Neural crest cell (in vitro differentiated cells): ENCODE data around the gene PRKCI. TPM values are rescaled to one million over a fixed set of nuclear protein-coding genes. Genes with fewer than 3 reads are reported as not detected.

ENCODE experiments used
- DNase-seq: peaks from one replicate; pipeline ENCODE4 v3.0.0; 2021; ENCODE audit warnings: low read depth, mixed read lengths, low spot score
- H3K27ac Mint-ChIP-seq: one replicate; pipeline ENCODE4 v1.8.0; 2021; ENCODE audit warnings: mild to moderate bottlenecking, mixed read lengths; ENCODE audit not compliant: unreplicated experiment
- H3K27me3 Mint-ChIP-seq: 2 replicates; pipeline ENCODE4 v1.8.0; 2021; ENCODE audit warnings: low read depth, mild to moderate bottlenecking, mixed read lengths
- H3K36me3 Mint-ChIP-seq: 2 replicates; pipeline ENCODE4 v1.8.0; 2021; ENCODE audit warnings: low read depth, mild to moderate bottlenecking, mixed read lengths
- H3K4me1 Mint-ChIP-seq: 2 replicates; pipeline ENCODE4 v1.8.0; 2021; ENCODE audit warnings: mixed read lengths
- H3K4me3 Mint-ChIP-seq: one replicate; pipeline ENCODE4 v1.8.0; 2021; ENCODE audit warnings: mild to moderate bottlenecking, mixed read lengths
- H3K9me3 Mint-ChIP-seq: 2 replicates; pipeline ENCODE4 v1.8.0; 2021; ENCODE audit warnings: mixed read lengths
- CTCF ChIP-seq: fragments of 200-600 bp; sonication (generic); conservative IDR thresholded peaks from 2 replicates; pipeline ENCODE4 v1.5.0; 2021; ENCODE audit warnings: antibody characterized with exemption, mild to moderate bottlenecking
- total RNA-seq: library from RNA; stranded (reverse); gene quantifications from 2 replicates; pipeline ENCODE4 v1.2.1, GENCODE V29; 2021

Gene PRKCI
- total RNA-seq, 1 donor from 2014 or later: 33.4 TPM

GRCh38 chr3:170277833-170278580, 55.8 kb downstream of the PRKCI start:
- no peak for TF ChIP-seq CTCF
- H3K4me3 Mint-ChIP-seq: no peak overlapping the region
- peaks cover 14% of the 10 kb centered on the region for H3K36me3 Mint-ChIP-seq
- DNase-seq: no peak
- no peaks in the 10 kb centered on the region for H3K4me1 Mint-ChIP-seq
- H3K27ac Mint-ChIP-seq: no peak overlapping the region
- H3K9me3 Mint-ChIP-seq: no peaks in the 10 kb centered on the region
- no peaks in the 10 kb centered on the region for H3K27me3 Mint-ChIP-seq

- no peak overlapping the region for H3K27ac Mint-ChIP-seq
- no peaks in the 10 kb centered on the region for H3K27me3 Mint-ChIP-seq
- TF ChIP-seq CTCF: no peak
- no peak for DNase-seq
- H3K36me3 Mint-ChIP-seq: peaks cover 16% of the 10 kb centered on the region
- no peak overlapping the region for H3K4me3 Mint-ChIP-seq
- no peaks in the 10 kb centered on the region for H3K4me1 Mint-ChIP-seq
- H3K9me3 Mint-ChIP-seq: no peaks in the 10 kb centered on the region
Measured at GRCh38 chr3:170278627-170279026, 56.4 kb downstream of the PRKCI start.

- Mint-ChIP-seq H3K27ac (no peak overlapping the region), H3K4me3 (no peak overlapping the region), H3K9me3 (no peaks in the 10 kb centered on the region), H3K27me3 (no peaks in the 10 kb centered on the region), H3K36me3 (peaks cover 8% of the 10 kb centered on the region), H3K4me1 (no peaks in the 10 kb centered on the region)
- TF ChIP-seq CTCF: no peak
- DNase-seq: no peak
Measured at GRCh38 chr3:170290194-170290593, 68.0 kb downstream of the PRKCI start.

- DNase-seq: no peak
- H3K27me3 Mint-ChIP-seq: no peaks in the 10 kb centered on the region
- TF ChIP-seq CTCF: no peak
- no peak overlapping the region for H3K27ac Mint-ChIP-seq
- H3K4me3 Mint-ChIP-seq: no peak overlapping the region
- no peaks in the 10 kb centered on the region for H3K9me3 Mint-ChIP-seq
- no peaks in the 10 kb centered on the region for H3K4me1 Mint-ChIP-seq
- H3K36me3 Mint-ChIP-seq: peaks cover 4% of the 10 kb centered on the region
Measured at GRCh38 chr3:170295586-170295985, 73.4 kb downstream of the PRKCI start.

- DNase-seq: no peak
- H3K4me3 Mint-ChIP-seq: no peak overlapping the region
- H3K27ac Mint-ChIP-seq: no peak overlapping the region
- no peaks in the 10 kb centered on the region for H3K9me3 Mint-ChIP-seq
- H3K36me3 Mint-ChIP-seq: peaks cover 4% of the 10 kb centered on the region
- no peaks in the 10 kb centered on the region for H3K27me3 Mint-ChIP-seq
- no peaks in the 10 kb centered on the region for H3K4me1 Mint-ChIP-seq
- TF ChIP-seq CTCF: no peak
Measured at GRCh38 chr3:170296703-170297102, 74.5 kb downstream of the PRKCI start.
